HepG2 (cell line): ENCODE measurements around the gene OR2AJ1. TPM values are rescaled to one million over a fixed set of nuclear protein-coding genes. Genes with fewer than 3 reads are reported as not detected.

Source experiments
- ATAC-seq: fragments of 200-7000 bp; cut with Tn5 transposase; 3 replicates; pipeline ENCODE4 v1.9.1; 2020; ENCODE audit warnings: mild to moderate bottlenecking, moderate library complexity
- BruUV-seq: library from RNA; stranded (reverse); fragments of 400-500 nt; replicated peaks from 2 replicates; lab custom pipeline; 2021; lab: Mats Ljungman, UMichigan
- CTCF ChIA-PET: fragments of 300-600 bp; formaldehyde crosslinking; extraction: SDS; loops from one replicate; lab custom pipeline; 2021; ENCODE audit warnings: low total read pairs, inconsistent platforms, low intra/inter-chr PET ratio; lab: Yijun Ruan, JAX
- POLR2A ChIA-PET: fragments of 350-600 bp; sonication (Branson Sonifier 250); formaldehyde crosslinking; loops from one replicate; lab custom pipeline; 2020; ENCODE audit warnings: antibody characterized with exemption, inconsistent platforms; lab: Yijun Ruan, JAX
- DNase-seq: peaks from one replicate; pipeline ENCODE4 v3.0.0-alpha.2; 2015; ENCODE audit warnings: low spot score
- FAIRE-seq: peaks from 3 replicates; lab custom pipeline; 2011; peaks lifted over from hg19 to GRCh38; lab: Jason Lieb, UNC
- H2AFZ ChIP-seq: one replicate; pipeline ENCODE4 v1.6.1; 2011; ENCODE audit warnings: low read length, inconsistent platforms
- H3K27ac ChIP-seq: fragments of 300-600 bp; 3 replicates; pipeline ENCODE4 v1.8.0; 2011; ENCODE audit warnings: mixed run types, mild to moderate bottlenecking, mixed read lengths, low read length, inconsistent platforms; ENCODE audit not compliant: insufficient read depth; ENCODE audit errors: extremely low read length
- H3K27me3 ChIP-seq, 2 experiments: fragments of 200-600 bp in 1 of 2; 2 replicates in 1 of 2; 3 replicates in 1 of 2; pipeline versions ENCODE4 v1.6.0 to v1.8.0; 2011; ENCODE audit warnings: low read length in 2 of 2, mild to moderate bottlenecking in 2 of 2, moderate library complexity in 2 of 2, inconsistent platforms in 1 of 2; ENCODE audit not compliant: insufficient read depth in 2 of 2, control insufficient read depth in 1 of 2
- H3K36me3 ChIP-seq, 2 experiments: fragments of 200-600 bp in 1 of 2; replicated peaks in 1 of 2; 2 replicates in 1 of 2; 3 replicates in 1 of 2; pipeline versions ENCODE4 v1.5.1 to v1.8.0; 2011; ENCODE audit warnings: low read length in 2 of 2, inconsistent platforms in 1 of 2; ENCODE audit not compliant: insufficient read depth in 2 of 2, control insufficient read depth in 1 of 2
- H3K4me1 ChIP-seq: 2 replicates; pipeline ENCODE4 v1.5.1; 2012; ENCODE audit warnings: low read length, inconsistent platforms; ENCODE audit not compliant: insufficient read depth
- H3K4me2 ChIP-seq: 2 replicates; pipeline ENCODE4 v1.6.0; 2011; ENCODE audit warnings: low read depth, low read length, inconsistent platforms
- H3K4me3 ChIP-seq, 3 experiments: fragments of 200-600 bp in 1 of 3; sonication (generic), shearing (Covaris generic) in 1 of 3; replicated peaks in 1 of 3; 2 replicates each; pipeline ENCODE4 v1.5.1; 2011 to 2016; ENCODE audit warnings: low read length in 3 of 3, inconsistent platforms in 2 of 3, low read depth in 2 of 3, mild to moderate bottlenecking in 2 of 3, control low read depth in 1 of 3, mixed read lengths in 1 of 3; ENCODE audit not compliant: insufficient read depth in 1 of 3
- H3K79me2 ChIP-seq: one replicate; pipeline ENCODE4 v1.6.1; 2011; ENCODE audit warnings: low read length, inconsistent platforms; ENCODE audit not compliant: insufficient read depth
- H3K9ac ChIP-seq: 2 replicates; pipeline ENCODE4 v1.6.0; 2011; ENCODE audit warnings: mild to moderate bottlenecking, low read depth, low read length, inconsistent platforms; ENCODE audit not compliant: insufficient read depth
- H3K9me3 ChIP-seq: 2 replicates; pipeline ENCODE4 v1.5.1; 2012; ENCODE audit warnings: mild to moderate bottlenecking, low read length
- H4K20me1 ChIP-seq: 2 replicates; pipeline ENCODE4 v1.6.0; 2011; ENCODE audit warnings: inconsistent platforms, mild to moderate bottlenecking, low read length, moderate library complexity; ENCODE audit not compliant: insufficient read depth
- ATF4 ChIP-seq, 2 experiments: fragments of 450-650 bp in 1 of 2; sonication (generic) in 1 of 2; formaldehyde crosslinking; IDR thresholded peaks; 2 replicates each; pipeline versions ENCODE4 v1.5.0 to v1.8.0; 2020 to 2022; ENCODE audit warnings: mild to moderate bottlenecking in 1 of 2, missing genetic modification reagents in 1 of 2
- CBFB ChIP-seq: sonication (generic); formaldehyde crosslinking; IDR thresholded peaks from 2 replicates; pipeline ENCODE4 v1.4.0; 2020; ENCODE audit warnings: missing genetic modification reagents
- MLXIP ChIP-seq: sonication (generic); formaldehyde crosslinking; IDR thresholded peaks from 2 replicates; pipeline ENCODE4 v1.9.0; 2021; ENCODE audit warnings: missing genetic modification reagents, borderline replicate concordance
- PAF1 ChIP-seq: IDR thresholded peaks from 2 replicates; pipeline ENCODE4 v1.6.1; 2016; ENCODE audit warnings: missing genetic modification reagents, missing compliant biosample characterization
- PHF5A ChIP-seq: IDR thresholded peaks from one replicate; pipeline ENCODE4 v1.6.1; 2018; ENCODE audit warnings: low read depth, missing genetic modification reagents; ENCODE audit not compliant: unreplicated experiment
- RNF2 ChIP-seq: fragments of 450-650 bp; conservative IDR thresholded peaks from 2 replicates; pipeline ENCODE4 v1.6.1; 2016; ENCODE audit warnings: low read depth
- XBP1 ChIP-seq: sonication (generic); formaldehyde crosslinking; IDR thresholded peaks from 2 replicates; pipeline ENCODE4 v1.5.0; 2020; ENCODE audit warnings: missing genetic modification reagents
- ZBTB39 ChIP-seq: sonication (generic); formaldehyde crosslinking; IDR thresholded peaks from 2 replicates; pipeline ENCODE4 v1.5.0; 2020; ENCODE audit warnings: missing genetic modification reagents
- ZNF331 ChIP-seq: sonication (generic); formaldehyde crosslinking; IDR thresholded peaks from 2 replicates; pipeline ENCODE4 v1.4.0; 2020; ENCODE audit warnings: missing genetic modification reagents
- ZNF354B ChIP-seq: sonication (generic); formaldehyde crosslinking; IDR thresholded peaks from 2 replicates; pipeline ENCODE4 v1.8.0; 2022; ENCODE audit warnings: mild to moderate bottlenecking, missing genetic modification reagents
- ZSCAN29 ChIP-seq: sonication (generic); formaldehyde crosslinking; conservative IDR thresholded peaks from 2 replicates; pipeline ENCODE4 v1.4.0; 2020; ENCODE audit warnings: mild to moderate bottlenecking, missing genetic modification reagents
- WGBS: methylation state at CpG from one replicate; pipeline ENCODE4 v1.1.6; 2017; ENCODE audit warnings: low lambda C conversion rate; 5-methylcytosine and 5-hydroxymethylcytosine counted together
- in situ Hi-C: cut with HindIII; loops from 2 replicates; pipeline ENCODE4 v1.10.0; 2017; ENCODE audit warnings: low pct_unique_long_range_greater_than_20kb; ENCODE audit not compliant: extremely low pct_ligation_motif_present
- intact Hi-C: fragments of 100-400 bp; cut with micrococcal nuclease; formaldehyde crosslinking; loops from one replicate; pipeline ENCODE4 v1.10.0; 2022; ENCODE audit not compliant: unreplicated experiment
- polyA plus RNA-seq, 8 experiments: library from polyadenylated mRNA; depleted of rRNA in 3 of 8; stranded (reverse) in 7 of 8; unstranded in 1 of 8; fragments of >200 nt; fragmentation: Illumina TruSeq in 4 of 8; extraction: Trizol in 4 of 8; gene quantifications; 2 replicates each; pipeline versions ENCODE4 v1.2.1 to v1.2.3, GENCODE V29; 2011 to 2016; ENCODE audit warnings: low read depth in 4 of 8, missing spikeins in 1 of 8, mixed read lengths in 1 of 8; ENCODE audit not compliant: insufficient read depth in 1 of 8
- total RNA-seq, 5 experiments: library from RNA; depleted of rRNA; stranded (reverse); fragments of >200 nt; fragmentation: Illumina TruSeq; extraction: Trizol; gene quantifications; 2 replicates each; pipeline ENCODE4 v1.2.3, GENCODE V29; 2016; ENCODE audit warnings: low read depth in 1 of 5
- TF ChIP-seq, protein P1 (sequence below): sonication (generic); formaldehyde crosslinking; IDR thresholded peaks from 2 replicates; pipeline ENCODE4 v1.4.0; 2020; ENCODE audit warnings: missing genetic modification reagents; ENCODE audit errors: not compliant biosample characterization
- TF ChIP-seq, protein P2 (sequence below): sonication (generic); formaldehyde crosslinking; IDR thresholded peaks from 2 replicates; pipeline ENCODE4 v1.4.0; 2020; ENCODE audit warnings: missing genetic modification reagents, borderline replicate concordance
- TF ChIP-seq, protein P3 (sequence below): sonication (generic); formaldehyde crosslinking; IDR thresholded peaks from 2 replicates; pipeline ENCODE4 v1.4.0; 2020; ENCODE audit warnings: missing genetic modification reagents

Gene OR2AJ1
- total and polyA plus RNA-seq, 2 of the 13 experiments (the other 11 are each of a cell fraction or from before 2014, with no cell fraction given): not detected

GRCh38 chr1:247923941-247924340, 748 bp upstream of the OR2AJ1 start:
- POLR2A ChIA-PET: no interaction called here
- Histone ChIP-seq H3K27me3 (no peaks in the 10 kb centered on the region), H3K4me3 (no peak overlapping the region), H4K20me1 (no peaks in the 10 kb centered on the region), H2AFZ (no peak overlapping the region), H3K4me2 (no peak overlapping the region), H3K27ac (no peak overlapping the region), H3K9me3 (peaks cover 23% of the 10 kb centered on the region; the same call in 1 of the 2 replicates), H3K79me2 (no peaks in the 10 kb centered on the region), H3K9ac (no peak overlapping the region), H3K4me1 (no peaks in the 10 kb centered on the region), H3K36me3 (no peaks in the 10 kb centered on the region)
- WGBS: 1% methylated on average over 3 of the region's 3 CpGs
- BruUV-seq: no TSS peak
- CTCF ChIA-PET: no interaction called here
- FAIRE-seq (no peak), DNase-seq (no peak), ATAC-seq (no peak)
- in situ Hi-C loops: no loop called here
- intact Hi-C loops: no loop called here
- TF ChIP-seq ZBTB39 (CRISPR knock-in tag) (no peak), CBFB (no peak), ATF4 (CRISPR knock-in tag; IDR thresholded peaks at IDR 0.05) (no peak), RNF2 (no peak), MLXIP (CRISPR knock-in tag) (no peak), ZNF331 (CRISPR knock-in tag) (no peak), ZNF354B (no peak), PHF5A (CRISPR knock-in tag) (no peak), XBP1 (CRISPR knock-in tag) (no peak), PAF1 (no peak), ZSCAN29 (CRISPR knock-in tag) (no peak)
- TF ChIP-seq, protein P1, sequence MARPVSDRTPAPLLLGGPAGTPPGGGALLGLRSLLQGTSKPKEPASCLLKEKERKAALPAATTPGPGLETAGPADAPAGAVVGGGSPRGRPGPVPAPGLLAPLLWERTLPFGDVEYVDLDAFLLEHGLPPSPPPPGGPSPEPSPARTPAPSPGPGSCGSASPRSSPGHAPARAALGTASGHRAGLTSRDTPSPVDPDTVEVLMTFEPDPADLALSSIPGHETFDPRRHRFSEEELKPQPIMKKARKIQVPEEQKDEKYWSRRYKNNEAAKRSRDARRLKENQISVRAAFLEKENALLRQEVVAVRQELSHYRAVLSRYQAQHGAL: no peak
- TF ChIP-seq, protein P2, sequence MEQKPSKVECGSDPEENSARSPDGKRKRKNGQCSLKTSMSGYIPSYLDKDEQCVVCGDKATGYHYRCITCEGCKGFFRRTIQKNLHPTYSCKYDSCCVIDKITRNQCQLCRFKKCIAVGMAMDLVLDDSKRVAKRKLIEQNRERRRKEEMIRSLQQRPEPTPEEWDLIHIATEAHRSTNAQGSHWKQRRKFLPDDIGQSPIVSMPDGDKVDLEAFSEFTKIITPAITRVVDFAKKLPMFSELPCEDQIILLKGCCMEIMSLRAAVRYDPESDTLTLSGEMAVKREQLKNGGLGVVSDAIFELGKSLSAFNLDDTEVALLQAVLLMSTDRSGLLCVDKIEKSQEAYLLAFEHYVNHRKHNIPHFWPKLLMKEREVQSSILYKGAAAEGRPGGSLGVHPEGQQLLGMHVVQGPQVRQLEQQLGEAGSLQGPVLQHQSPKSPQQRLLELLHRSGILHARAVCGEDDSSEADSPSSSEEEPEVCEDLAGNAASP (CRISPR knock-in tag): no peak
- TF ChIP-seq, protein P3, sequence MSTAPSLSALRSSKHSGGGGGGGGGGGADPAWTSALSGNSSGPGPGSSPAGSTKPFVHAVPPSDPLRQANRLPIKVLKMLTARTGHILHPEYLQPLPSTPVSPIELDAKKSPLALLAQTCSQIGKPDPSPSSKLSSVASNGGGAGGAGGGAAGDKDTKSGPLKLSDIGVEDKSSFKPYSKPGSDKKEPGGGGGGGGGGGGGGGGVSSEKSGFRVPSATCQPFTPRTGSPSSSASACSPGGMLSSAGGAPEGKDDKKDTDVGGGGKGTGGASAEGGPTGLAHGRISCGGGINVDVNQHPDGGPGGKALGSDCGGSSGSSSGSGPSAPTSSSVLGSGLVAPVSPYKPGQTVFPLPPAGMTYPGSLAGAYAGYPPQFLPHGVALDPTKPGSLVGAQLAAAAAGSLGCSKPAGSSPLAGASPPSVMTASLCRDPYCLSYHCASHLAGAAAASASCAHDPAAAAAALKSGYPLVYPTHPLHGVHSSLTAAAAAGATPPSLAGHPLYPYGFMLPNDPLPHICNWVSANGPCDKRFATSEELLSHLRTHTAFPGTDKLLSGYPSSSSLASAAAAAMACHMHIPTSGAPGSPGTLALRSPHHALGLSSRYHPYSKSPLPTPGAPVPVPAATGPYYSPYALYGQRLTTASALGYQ: no peak
